DOHH2 (cell line): ENCODE data around the gene ANAPC2.

Experiments
- H3F3A ChIP-seq: fragments of 200-600 bp; sonication (generic), shearing (Covaris generic); 2 replicates; pipeline ENCODE4 v1.6.0; 2016; ENCODE audit warnings: antibody characterized with exemption, mild to moderate bottlenecking; ENCODE audit not compliant: control insufficient read depth, insufficient read depth
- H3K27ac ChIP-seq: fragments of 200-600 bp; sonication (generic); 2 replicates; pipeline ENCODE4 v1.5.1; 2014; ENCODE audit warnings: low read depth, mild to moderate bottlenecking, low read length, moderate library complexity
- H3K27me3 ChIP-seq: fragments of 200-600 bp; sonication (generic); 2 replicates; pipeline ENCODE4 v1.6.1; 2014; ENCODE audit warnings: mild to moderate bottlenecking, low read length, mixed read lengths; ENCODE audit not compliant: control insufficient read depth
- H3K36me3 ChIP-seq: fragments of 200-600 bp; sonication (generic); 2 replicates; pipeline ENCODE4 v1.6.1; 2014; ENCODE audit warnings: mild to moderate bottlenecking, low read length, moderate library complexity, mixed read lengths; ENCODE audit not compliant: control insufficient read depth
- H3K4me1 ChIP-seq: fragments of 200-600 bp; sonication (generic); 2 replicates; pipeline ENCODE4 v1.6.1; 2014; ENCODE audit warnings: mild to moderate bottlenecking, low read length, mixed read lengths; ENCODE audit not compliant: control insufficient read depth
- H3K4me2 ChIP-seq: fragments of 200-600 bp; sonication (generic); 2 replicates; pipeline ENCODE4 v1.6.0; 2014; ENCODE audit warnings: mild to moderate bottlenecking, low read length, moderate library complexity
- H3K4me3 ChIP-seq: fragments of 200-600 bp; sonication (generic); 2 replicates; pipeline ENCODE4 v1.5.1; 2014; ENCODE audit warnings: mild to moderate bottlenecking, low read length, mixed read lengths
- H3K79me2 ChIP-seq: fragments of 200-600 bp; sonication (generic); 2 replicates; pipeline ENCODE4 v1.6.1; 2014; ENCODE audit warnings: mild to moderate bottlenecking, low read length, mixed read lengths; ENCODE audit not compliant: control insufficient read depth
- H3K9me2 ChIP-seq: fragments of 200-600 bp; sonication (generic); replicated peaks from 2 replicates; pipeline ENCODE4 v1.6.1; 2014; ENCODE audit warnings: mild to moderate bottlenecking, low read length, mixed read lengths; ENCODE audit not compliant: control insufficient read depth
- H3K9me3 ChIP-seq: fragments of 200-600 bp; sonication (generic); 2 replicates; pipeline ENCODE4 v1.6.1; 2014; ENCODE audit warnings: antibody characterized with exemption, low read length, mixed read lengths; ENCODE audit not compliant: control insufficient read depth, insufficient read depth
- H4K20me1 ChIP-seq: fragments of 200-600 bp; sonication (generic); 2 replicates; pipeline ENCODE4 v1.6.0; 2014; ENCODE audit warnings: low read depth, mild to moderate bottlenecking, antibody characterized with exemption, low read length, moderate library complexity; ENCODE audit not compliant: control insufficient read depth, insufficient read depth
- EZH2phosphoT487 ChIP-seq: fragments of 200-600 bp; sonication (generic); IDR thresholded peaks from 2 replicates; pipeline ENCODE4 v1.6.1; 2017; ENCODE audit warnings: borderline replicate concordance, mild to moderate bottlenecking, antibody characterized with exemption, low read length, moderate library complexity, mixed read lengths
- TF ChIP-seq, protein P1 (sequence below): fragments of 200-600 bp; sonication (generic); IDR thresholded peaks from one replicate; pipeline ENCODE4 v1.5.1; 2014; ENCODE audit warnings: antibody characterized with exemption, mild to moderate bottlenecking, low read depth, low read length; ENCODE audit not compliant: poor library complexity, severe bottlenecking

Gene ANAPC2

DNA sequence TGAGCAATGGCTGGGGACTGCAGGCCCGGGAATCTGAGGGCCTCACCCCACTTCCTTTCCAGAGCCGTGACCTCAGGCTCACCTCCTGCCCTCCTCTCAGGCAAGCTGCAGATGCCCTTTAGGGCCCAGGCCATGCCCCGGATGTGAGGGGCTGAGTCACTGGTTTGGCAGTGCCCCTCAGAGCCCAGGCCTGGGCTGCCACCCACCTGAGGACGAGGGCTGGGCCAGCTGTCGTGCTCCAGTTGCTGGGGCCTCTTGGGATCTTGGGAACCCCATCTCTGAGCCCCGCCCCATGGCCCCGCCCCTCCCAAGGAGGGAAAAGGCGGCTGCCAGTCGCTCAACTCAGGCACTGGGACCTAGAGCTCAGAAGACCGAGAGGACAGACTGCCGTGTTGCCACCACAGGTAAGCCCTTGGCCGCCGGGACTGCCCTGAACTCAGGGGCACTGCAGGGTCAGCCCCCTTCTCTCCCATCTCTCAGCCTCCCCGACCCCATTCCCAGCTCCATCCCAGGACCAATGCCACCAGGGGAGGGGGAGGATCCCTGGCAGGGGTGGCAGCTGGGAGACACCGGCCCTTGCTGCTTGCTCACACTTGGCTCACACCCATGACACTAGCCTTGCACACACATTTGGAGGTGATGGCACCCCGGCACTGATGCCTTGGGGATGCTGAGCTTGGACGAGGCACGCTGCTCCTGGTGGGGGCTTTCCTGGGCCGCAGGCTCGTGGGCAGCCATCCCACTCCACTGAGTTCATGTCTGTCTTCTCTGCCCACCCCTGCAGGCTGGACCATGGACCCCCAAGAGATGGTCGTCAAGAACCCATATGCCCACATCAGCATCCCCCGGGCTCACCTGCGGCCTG, 36.7 kb upstream of the ANAPC2 start, which contains the start of gene CYSRT1:
Gene CYSRT1, plus strand, starts transcription at position 345 of the 865 bp plus-strand sequence. Its CDS starts 448 bp downstream, at position 793.
- Histone ChIP-seq H3K27me3 (peaks cover 9% of the 10 kb centered on the region), H3K4me3 (peak within 1 kb of the TSS; percentile 99), H3K4me2 (peak within 1 kb of the TSS; percentile 97), H3K79me2 (peaks cover 5% of the 10 kb centered on the region), H3K36me3 (no peaks in the 10 kb centered on the region), H3K9me2 (no peaks in the 10 kb centered on the region), H4K20me1 (no peaks in the 10 kb centered on the region), H3K4me1 (peaks cover 35% of the 10 kb centered on the region), H3F3A (peaks cover 6% of the 10 kb centered on the region), H3K9me3 (no peaks in the 10 kb centered on the region), H3K27ac (peak within 1 kb of the TSS; percentile 68)
- TF ChIP-seq, protein P1, sequence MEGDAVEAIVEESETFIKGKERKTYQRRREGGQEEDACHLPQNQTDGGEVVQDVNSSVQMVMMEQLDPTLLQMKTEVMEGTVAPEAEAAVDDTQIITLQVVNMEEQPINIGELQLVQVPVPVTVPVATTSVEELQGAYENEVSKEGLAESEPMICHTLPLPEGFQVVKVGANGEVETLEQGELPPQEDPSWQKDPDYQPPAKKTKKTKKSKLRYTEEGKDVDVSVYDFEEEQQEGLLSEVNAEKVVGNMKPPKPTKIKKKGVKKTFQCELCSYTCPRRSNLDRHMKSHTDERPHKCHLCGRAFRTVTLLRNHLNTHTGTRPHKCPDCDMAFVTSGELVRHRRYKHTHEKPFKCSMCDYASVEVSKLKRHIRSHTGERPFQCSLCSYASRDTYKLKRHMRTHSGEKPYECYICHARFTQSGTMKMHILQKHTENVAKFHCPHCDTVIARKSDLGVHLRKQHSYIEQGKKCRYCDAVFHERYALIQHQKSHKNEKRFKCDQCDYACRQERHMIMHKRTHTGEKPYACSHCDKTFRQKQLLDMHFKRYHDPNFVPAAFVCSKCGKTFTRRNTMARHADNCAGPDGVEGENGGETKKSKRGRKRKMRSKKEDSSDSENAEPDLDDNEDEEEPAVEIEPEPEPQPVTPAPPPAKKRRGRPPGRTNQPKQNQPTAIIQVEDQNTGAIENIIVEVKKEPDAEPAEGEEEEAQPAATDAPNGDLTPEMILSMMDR = no peak

DNA sequence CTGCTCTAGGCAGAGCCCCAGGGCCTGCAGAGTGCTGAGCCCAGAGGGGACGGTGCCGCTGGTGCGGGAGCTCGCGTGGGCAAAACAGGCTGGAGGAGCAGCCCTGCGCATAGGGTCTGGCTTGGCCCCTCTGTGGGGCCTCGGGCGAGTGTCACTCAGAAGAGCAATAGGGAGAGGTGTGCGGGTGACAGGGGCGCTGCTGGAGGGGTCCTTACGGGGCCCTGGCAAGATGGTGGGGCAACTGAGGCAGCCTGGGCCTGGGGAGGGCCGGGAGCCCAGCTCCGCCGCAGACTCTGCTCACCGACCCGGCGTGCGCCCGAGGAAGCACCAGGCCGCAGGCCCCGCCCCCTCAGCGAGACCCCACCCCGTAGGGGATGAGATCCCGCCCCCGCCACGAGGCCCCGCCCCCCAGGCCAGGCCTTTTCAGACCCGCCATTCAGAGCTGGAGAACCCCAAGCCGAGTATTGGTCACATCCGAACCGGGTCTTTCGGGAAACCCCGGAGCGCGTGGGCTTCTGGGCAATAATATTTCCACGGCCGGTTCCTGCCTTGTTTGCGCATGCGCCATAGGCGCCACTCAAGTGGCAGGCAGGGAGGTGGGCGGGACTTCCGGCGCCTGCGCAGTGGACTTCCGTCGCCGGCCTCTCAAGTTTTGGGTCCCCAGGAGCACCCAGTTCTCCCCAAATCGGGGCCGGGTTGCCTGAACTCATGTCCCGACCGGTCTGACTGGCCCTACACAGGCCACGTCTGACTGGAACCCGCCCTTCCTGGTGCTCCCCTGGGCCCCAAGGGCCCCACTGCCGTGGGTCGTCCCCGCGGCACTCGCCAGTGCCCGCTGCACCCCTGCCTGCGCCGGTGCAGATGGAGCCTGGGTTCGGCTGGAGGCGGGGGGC, 35.0 kb upstream of the ANAPC2 start:
- Histone ChIP-seq H3K9me3 (no peaks in the 10 kb centered on the region), H3F3A (peaks cover 6% of the 10 kb centered on the region), H3K4me1 (peaks cover 35% of the 10 kb centered on the region), H3K9me2 (no peaks in the 10 kb centered on the region), H3K27me3 (no peaks in the 10 kb centered on the region), H3K36me3 (no peaks in the 10 kb centered on the region; the same call in 1 of the 2 replicates), H4K20me1 (no peaks in the 10 kb centered on the region), H3K79me2 (peaks cover 5% of the 10 kb centered on the region), H3K4me3 (peak overlapping the region; percentile 99), H3K27ac (peak overlapping the region; percentile 68), H3K4me2 (peak overlapping the region; percentile 99)
- no peak for TF ChIP-seq EZH2phosphoT487

DNA sequence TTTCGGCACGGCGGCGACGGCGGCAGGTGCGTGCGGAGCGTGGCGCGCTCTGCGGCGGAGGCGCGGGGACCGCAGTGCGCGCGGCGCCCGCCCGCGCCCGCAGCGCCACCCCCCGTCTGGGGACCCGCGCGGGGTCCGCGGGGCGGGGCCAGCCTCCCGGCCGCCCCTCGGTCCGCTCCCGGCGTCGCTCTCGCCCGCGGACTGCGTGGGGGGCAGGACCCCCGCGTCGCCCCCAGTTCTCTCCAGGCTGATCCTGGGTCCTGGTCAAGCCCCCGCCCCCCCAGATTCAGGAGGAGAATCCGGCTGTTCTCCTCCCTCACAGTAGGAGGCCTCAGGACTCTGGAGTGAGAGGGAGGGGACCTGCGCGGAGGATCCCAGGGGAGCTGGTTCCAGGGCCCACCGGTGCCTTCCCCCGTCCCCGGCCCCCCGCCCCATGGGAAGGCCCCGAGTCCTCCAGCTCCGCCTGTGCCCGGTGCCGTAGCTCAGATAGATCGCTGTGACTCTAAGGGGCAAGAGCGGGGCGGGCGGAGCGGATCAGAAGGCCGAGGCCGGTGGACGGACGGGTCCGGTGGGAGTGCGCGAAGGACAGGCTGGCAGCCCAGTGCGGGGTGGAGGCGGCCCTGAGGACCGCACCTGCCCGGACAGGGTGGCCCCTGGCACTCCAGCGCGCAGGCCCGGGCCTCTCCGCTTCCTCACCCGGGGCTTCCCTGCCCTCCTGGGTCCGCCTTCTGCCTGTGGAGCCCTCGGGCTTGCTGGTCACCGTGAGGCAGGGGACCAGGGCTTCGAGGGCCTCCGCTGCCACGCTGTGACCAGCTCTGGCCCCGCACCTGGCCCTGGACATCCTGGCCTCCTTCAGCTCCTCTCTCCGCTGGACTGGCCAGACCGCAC, 34.1 kb upstream of the ANAPC2 start, which contains the start of gene RNF208:
Gene RNF208, minus strand, starts transcription at position 51 of the 888 bp plus-strand sequence. CDS start 1,028 bp downstream, outside the sequence.
- no peaks in the 10 kb centered on the region for H3K9me3 ChIP-seq
- peaks cover 3% of the 10 kb centered on the region; the same call in 1 of the 2 replicates for H3K36me3 ChIP-seq
- no peak within 1 kb of the TSS for H3K27ac ChIP-seq
- H3K9me2 ChIP-seq = no peaks in the 10 kb centered on the region
- H3K79me2 ChIP-seq = peaks cover 5% of the 10 kb centered on the region
- H3K27me3 ChIP-seq = no peaks in the 10 kb centered on the region
- H3F3A ChIP-seq = peaks cover 6% of the 10 kb centered on the region
- H4K20me1 ChIP-seq = no peaks in the 10 kb centered on the region
- TF ChIP-seq, protein P1 = no peak
- no peak for TF ChIP-seq EZH2phosphoT487
- peaks cover 32% of the 10 kb centered on the region for H3K4me1 ChIP-seq
- H3K4me2 ChIP-seq = peak within 1 kb of the TSS; percentile 99
- peak within 1 kb of the TSS; percentile 99 for H3K4me3 ChIP-seq
